ENCODE data around the gene STIL. TPM values are rescaled to one million over a fixed set of nuclear protein-coding genes. Genes with fewer than 3 reads are reported as not detected.

The STIL gene
- total and polyA plus RNA-seq, 2 experiments from 2014 or later, result 2.5 to 6.1 TPM

DNA sequence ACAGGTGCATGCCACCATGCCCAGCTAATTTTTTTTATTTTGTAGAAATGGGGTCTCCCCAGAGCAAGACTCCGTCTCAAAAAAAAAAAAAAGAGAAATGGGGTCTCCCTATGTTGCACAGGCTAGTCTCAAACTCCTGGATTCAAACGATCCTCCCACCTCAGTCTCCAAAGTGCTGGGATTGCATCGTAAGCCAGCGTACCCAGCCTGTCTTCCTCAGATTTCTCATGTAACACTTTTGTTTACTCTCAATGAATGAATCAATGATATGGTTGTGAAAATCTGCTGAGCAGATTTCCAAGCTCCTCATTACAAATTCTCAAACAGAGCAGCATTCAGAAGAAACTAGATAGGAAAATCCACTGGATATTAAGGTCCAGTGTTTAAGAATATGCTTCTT is 26.3 kb upstream of the STIL start:
- TF ChIP-seq CTCF (IDR thresholded peaks at IDR 0.05; ENCODE audit: poor library complexity), result no peak
- TF ChIP-seq EZH2 (IDR thresholded peaks at IDR 0.05; ENCODE audit: borderline replicate concordance), result no peak
- no peak for TF ChIP-seq EZH2phosphoT487 (IDR thresholded peaks at IDR 0.05; ENCODE audit: low read depth, severe bottlenecking, unreplicated experiment)
- Histone ChIP-seq H3K4me1 (ENCODE audit: insufficient read depth) (peaks cover 7% of the 10 kb centered on the region), H3K36me3 (replicated peaks; ENCODE audit: insufficient read depth, low read depth) (no peaks in the 10 kb centered on the region), H2AFZ (no peak overlapping the region), H3K9me2 (replicated peaks; ENCODE audit: insufficient read depth) (no peaks in the 10 kb centered on the region), H3K9me3 (ENCODE audit: low read depth) (no peaks in the 10 kb centered on the region), H3K27me3 (no peaks in the 10 kb centered on the region), H3K4me3 (no peak overlapping the region), H4K20me1 (ENCODE audit: insufficient read depth, poor library complexity, severe bottlenecking) (peaks cover 34% of the 10 kb centered on the region), H3K79me2 (peaks cover 96% of the 10 kb centered on the region), H3K4me2 (no peak overlapping the region), H3K27ac (no peak overlapping the region)
- 70% methylated on average over 4 of the region's 4 CpGs for WGBS (ENCODE audit: low lambda C conversion rate, missing lambda C conversion rate)
- no peak for DNase-seq (ENCODE audit: low spot score)

- H4K20me1 ChIP-seq (ENCODE audit: insufficient read depth, poor library complexity, severe bottlenecking), result peaks cover 32% of the 10 kb centered on the region
- no peak overlapping the region for H3K4me2 ChIP-seq
These were observed 24.5 kb upstream of the STIL start for GRCh38 chr1:47338249-47339077.

DNA sequence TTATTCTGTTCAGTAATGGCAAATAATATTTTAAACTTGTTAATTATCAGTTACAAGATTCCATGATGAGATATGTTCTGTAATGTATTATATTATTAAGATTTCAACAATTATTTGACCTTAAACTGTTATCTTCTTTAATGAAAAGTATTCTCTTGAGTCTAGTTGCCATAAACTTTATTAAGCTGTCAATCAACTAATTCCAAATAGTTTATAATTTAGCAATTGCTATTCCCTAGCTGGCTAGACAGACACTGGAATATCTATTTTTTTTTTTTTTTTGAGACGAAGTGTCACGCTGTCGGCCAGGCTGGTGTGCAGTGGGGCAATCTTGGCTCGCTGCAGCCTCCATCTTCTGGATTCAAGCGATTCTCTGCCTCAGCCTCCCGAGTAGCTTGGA is 23.4 kb upstream of the STIL start:
- Histone ChIP-seq H2AFZ (no peak overlapping the region), H4K20me1 (ENCODE audit: insufficient read depth, poor library complexity, severe bottlenecking) (peaks cover 32% of the 10 kb centered on the region), H3K4me1 (ENCODE audit: insufficient read depth) (peaks cover 18% of the 10 kb centered on the region), H3K27ac (no peak overlapping the region), H3K79me2 (peaks cover 76% of the 10 kb centered on the region), H3K9me2 (replicated peaks; ENCODE audit: insufficient read depth) (no peaks in the 10 kb centered on the region), H3K4me2 (no peak overlapping the region), H3K9me3 (ENCODE audit: low read depth) (no peaks in the 10 kb centered on the region), H3K27me3 (no peaks in the 10 kb centered on the region), H3K4me3 (no peak overlapping the region), H3K36me3 (replicated peaks; ENCODE audit: insufficient read depth, low read depth) (no peaks in the 10 kb centered on the region)
- no peak for TF ChIP-seq CTCF (IDR thresholded peaks at IDR 0.05; ENCODE audit: poor library complexity)
- TF ChIP-seq EZH2 (IDR thresholded peaks at IDR 0.05; ENCODE audit: borderline replicate concordance), result no peak
- TF ChIP-seq EZH2phosphoT487 (IDR thresholded peaks at IDR 0.05; ENCODE audit: low read depth, severe bottlenecking, unreplicated experiment), result no peak
- DNase-seq (ENCODE audit: low spot score), result no peak
- WGBS (ENCODE audit: low lambda C conversion rate, missing lambda C conversion rate), result 89% methylated on average over 6 of the region's 6 CpGs

More at GRCh38 chr1:47338249-47339077, 24.5 kb upstream of the STIL start:
- peaks cover 11% of the 10 kb centered on the region for H3K4me1 ChIP-seq (ENCODE audit: insufficient read depth)
- H3K4me3 ChIP-seq, result no peak overlapping the region
- H3K9me2 ChIP-seq (replicated peaks; ENCODE audit: insufficient read depth), result no peaks in the 10 kb centered on the region
- H3K27ac ChIP-seq, result no peak overlapping the region
- H3K36me3 ChIP-seq (replicated peaks; ENCODE audit: insufficient read depth, low read depth), result no peaks in the 10 kb centered on the region
- no peak overlapping the region for H2AFZ ChIP-seq
- no peaks in the 10 kb centered on the region for H3K9me3 ChIP-seq (ENCODE audit: low read depth)
- H3K27me3 ChIP-seq, result no peaks in the 10 kb centered on the region
- peaks cover 85% of the 10 kb centered on the region for H3K79me2 ChIP-seq
- TF ChIP-seq CTCF (IDR thresholded peaks at IDR 0.05; ENCODE audit: poor library complexity), result no peak
- no peak for TF ChIP-seq EZH2 (IDR thresholded peaks at IDR 0.05; ENCODE audit: borderline replicate concordance)
- TF ChIP-seq EZH2phosphoT487 (IDR thresholded peaks at IDR 0.05; ENCODE audit: low read depth, severe bottlenecking, unreplicated experiment), result no peak
- DNase-seq (ENCODE audit: low spot score), result no peak

Data from hepatocyte (in vitro differentiated cells).